ENCODE data around the gene SIGLEC12. TPM values are rescaled to one million over a fixed set of nuclear protein-coding genes. Genes with fewer than 3 reads are reported as not detected.

SIGLEC12 gene
- total RNA-seq, 1 experiment from 2014 or later, result not detected

GRCh38 chr19:51491586-51491985 lies 10.0 kb downstream of the SIGLEC12 start:
- Mint-ChIP-seq H3K27me3 (ENCODE audit: insufficient read depth, unreplicated experiment) (peaks cover 6% of the 10 kb centered on the region), H3K4me3 (ENCODE audit: unreplicated experiment) (no peak overlapping the region), H3K9me3 (ENCODE audit: unreplicated experiment) (no peaks in the 10 kb centered on the region), H3K4me1 (ENCODE audit: low read depth, unreplicated experiment) (no peaks in the 10 kb centered on the region), H3K27ac (ENCODE audit: unreplicated experiment) (no peak overlapping the region), H3K36me3 (ENCODE audit: insufficient read depth, unreplicated experiment) (no peaks in the 10 kb centered on the region)
- Histone ChIP-seq H3K27me3 (replicated peaks; ENCODE audit: control insufficient read depth, insufficient read depth, low read length) (no peaks in the 10 kb centered on the region), H3K36me3 (ENCODE audit: control insufficient read depth, insufficient read depth, low read length) (no peaks in the 10 kb centered on the region), H3K4me1 (no peaks in the 10 kb centered on the region), H3K9me3 (no peaks in the 10 kb centered on the region), H3K4me3 (ENCODE audit: low read depth, low read length) (no peak overlapping the region)
- DNase-seq, result no peak
- no peak for TF ChIP-seq CTCF (IDR thresholded peaks at IDR 0.05; ENCODE audit: insufficient read depth in 1 of 2, low read depth in 1 of 2, low read length in 1 of 2, severe bottlenecking in 1 of 2, unreplicated experiment in 1 of 2)
- intact Hi-C loops (cut with micrococcal nuclease; ENCODE audit: unreplicated experiment), result no loop called here
- CTCF ChIA-PET, result no interaction called here
- no TSS peak for BruUV-seq (replicated peaks)
- POLR2A ChIA-PET, result no interaction called here

GRCh38 chr19:51490676-51491075 lies 10.9 kb downstream of the SIGLEC12 start:
- no peak for TF ChIP-seq CTCF (IDR thresholded peaks at IDR 0.05; ENCODE audit: insufficient read depth in 1 of 2, low read depth in 1 of 2, low read length in 1 of 2, severe bottlenecking in 1 of 2, unreplicated experiment in 1 of 2)
- no peak for DNase-seq
- ChIA-PET POLR2A (no interaction called here), CTCF (no interaction called here)
- H3K27me3 ChIP-seq (replicated peaks; ENCODE audit: control insufficient read depth, insufficient read depth, low read length), result no peaks in the 10 kb centered on the region
- H3K36me3 Mint-ChIP-seq (ENCODE audit: insufficient read depth, unreplicated experiment), result no peaks in the 10 kb centered on the region
- H3K4me3 Mint-ChIP-seq (ENCODE audit: unreplicated experiment), result no peak overlapping the region
- no peak overlapping the region for H3K27ac Mint-ChIP-seq (ENCODE audit: unreplicated experiment)
- intact Hi-C loops (cut with micrococcal nuclease; ENCODE audit: unreplicated experiment), result no loop called here
- H3K9me3 ChIP-seq, result no peaks in the 10 kb centered on the region
- peaks cover 7% of the 10 kb centered on the region for H3K27me3 Mint-ChIP-seq (ENCODE audit: insufficient read depth, unreplicated experiment)
- H3K4me1 Mint-ChIP-seq (ENCODE audit: low read depth, unreplicated experiment), result no peaks in the 10 kb centered on the region
- peaks cover 7% of the 10 kb centered on the region for H3K9me3 Mint-ChIP-seq (ENCODE audit: unreplicated experiment)
- H3K4me3 ChIP-seq (ENCODE audit: low read depth, low read length), result no peak overlapping the region
- no peaks in the 10 kb centered on the region for H3K36me3 ChIP-seq (ENCODE audit: control insufficient read depth, insufficient read depth, low read length)
- no TSS peak for BruUV-seq (replicated peaks)
- no peaks in the 10 kb centered on the region for H3K4me1 ChIP-seq

GRCh38 chr19:51489113-51489512 lies 12.5 kb downstream of the SIGLEC12 start:
- Mint-ChIP-seq H3K9me3 (ENCODE audit: unreplicated experiment) (peaks cover 10% of the 10 kb centered on the region), H3K4me1 (ENCODE audit: low read depth, unreplicated experiment) (no peaks in the 10 kb centered on the region), H3K4me3 (ENCODE audit: unreplicated experiment) (no peak overlapping the region), H3K27ac (ENCODE audit: unreplicated experiment) (no peak overlapping the region), H3K36me3 (ENCODE audit: insufficient read depth, unreplicated experiment) (no peaks in the 10 kb centered on the region), H3K27me3 (ENCODE audit: insufficient read depth, unreplicated experiment) (peaks cover 7% of the 10 kb centered on the region)
- Histone ChIP-seq H3K9me3 (no peaks in the 10 kb centered on the region), H3K4me1 (no peaks in the 10 kb centered on the region), H3K4me3 (ENCODE audit: low read depth, low read length) (no peak overlapping the region), H3K27me3 (replicated peaks; ENCODE audit: control insufficient read depth, insufficient read depth, low read length) (no peaks in the 10 kb centered on the region), H3K36me3 (ENCODE audit: control insufficient read depth, insufficient read depth, low read length) (no peaks in the 10 kb centered on the region)
- POLR2A ChIA-PET, result no interaction called here
- CTCF ChIA-PET, result no interaction called here
- no peak for DNase-seq
- BruUV-seq (replicated peaks), result no TSS peak
- intact Hi-C loops (cut with micrococcal nuclease; ENCODE audit: unreplicated experiment), result no loop called here
- TF ChIP-seq CTCF (IDR thresholded peaks at IDR 0.05; ENCODE audit: insufficient read depth in 1 of 2, low read depth in 1 of 2, low read length in 1 of 2, severe bottlenecking in 1 of 2, unreplicated experiment in 1 of 2), result no peak

Measured in Caco-2 (cell line).